ENCODE data around the gene PAPPA.

DNA sequence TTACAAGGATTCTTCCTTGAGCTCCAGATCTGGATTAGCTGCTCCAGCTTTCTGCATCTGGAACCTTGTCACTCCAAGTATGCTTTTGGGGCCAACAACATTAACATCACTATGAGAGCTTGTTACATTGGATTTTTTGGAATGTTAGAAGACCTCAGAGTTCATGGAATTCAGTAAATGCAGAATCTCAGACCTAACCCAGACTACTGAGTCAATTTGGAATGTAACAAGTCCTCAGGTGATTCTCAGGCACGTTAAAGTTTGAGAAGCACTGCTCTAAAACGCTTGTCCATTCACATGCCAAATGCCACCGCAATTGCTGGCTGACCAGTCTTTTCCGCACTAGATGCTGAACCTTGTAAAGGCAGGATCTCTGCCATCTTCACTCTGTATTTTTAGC lies 282.1 kb downstream of the PAPPA start:
- TF ChIP-seq EZH2 (IDR thresholded peaks at IDR 0.05) (no peak), POLR2AphosphoS5 (IDR thresholded peaks at IDR 0.05; ENCODE audit: borderline replicate concordance, low read depth, low read length) (no peak), FOXP2 (optimal IDR thresholded peaks at IDR 0.05; ENCODE audit: control extremely low read depth, extremely low read length, insufficient read depth) (no peak)
